ENCODE measurements around the gene PANK1.

PANK1 gene

DNA sequence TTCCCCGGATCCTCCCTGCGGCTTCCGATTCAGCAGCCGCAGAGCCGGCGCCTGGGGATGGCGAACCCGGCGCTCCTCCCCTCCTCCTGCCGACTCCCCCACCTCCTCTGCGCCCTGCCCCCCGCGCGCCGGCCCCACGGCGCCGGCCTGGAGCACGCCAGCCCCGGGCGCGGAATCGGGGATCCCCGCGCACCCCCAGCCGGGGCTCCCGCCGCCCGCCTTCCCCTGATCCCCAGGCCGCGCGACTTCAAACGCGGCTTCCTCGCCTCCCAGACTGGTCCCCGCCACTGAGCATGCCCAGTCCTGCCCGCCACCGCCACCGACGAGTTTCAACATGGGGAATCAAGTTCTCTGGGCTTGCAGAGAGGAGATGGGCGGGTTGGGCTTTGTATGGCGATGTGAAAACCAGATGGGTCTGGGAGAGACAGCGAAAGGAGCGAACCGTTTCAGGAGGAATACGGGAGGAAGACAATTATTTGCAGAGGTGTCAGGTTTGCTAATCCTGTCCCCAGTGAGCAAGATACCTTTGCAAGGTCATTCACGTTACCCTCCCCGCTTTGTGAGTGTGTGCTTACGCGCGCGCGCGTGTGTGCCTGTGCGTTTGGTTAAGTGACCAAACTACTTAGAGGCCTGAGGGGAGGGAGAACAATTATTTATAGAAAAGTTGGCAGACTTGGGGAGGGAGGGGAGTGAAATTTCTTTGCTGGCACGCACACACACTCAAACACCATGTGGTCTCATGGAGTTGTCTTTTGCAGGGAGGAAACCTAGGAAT, at the start of gene PANK1:
TSS of gene PANK1 (minus strand) at position 276 of the 775 bp plus-strand sequence. CDS start 351 bp downstream, outside the sequence.
- Histone ChIP-seq H3K27me3 (ENCODE audit: control insufficient read depth, insufficient read depth, low read length) (no peaks in the 10 kb centered on the region), H3K9me3 (ENCODE audit: control insufficient read depth, insufficient read depth, low read length) (no peaks in the 10 kb centered on the region), H3K9ac (ENCODE audit: low read depth, low read length) (peak within 1 kb of the TSS; percentile 84), H3K4me1 (ENCODE audit: control insufficient read depth, insufficient read depth, low read length) (peaks cover 10% of the 10 kb centered on the region), H3K36me3 (ENCODE audit: control insufficient read depth, insufficient read depth, low read length) (no peaks in the 10 kb centered on the region), H3K4me3 (ENCODE audit: low read depth, low read length) (peak within 1 kb of the TSS; percentile 83)

DNA sequence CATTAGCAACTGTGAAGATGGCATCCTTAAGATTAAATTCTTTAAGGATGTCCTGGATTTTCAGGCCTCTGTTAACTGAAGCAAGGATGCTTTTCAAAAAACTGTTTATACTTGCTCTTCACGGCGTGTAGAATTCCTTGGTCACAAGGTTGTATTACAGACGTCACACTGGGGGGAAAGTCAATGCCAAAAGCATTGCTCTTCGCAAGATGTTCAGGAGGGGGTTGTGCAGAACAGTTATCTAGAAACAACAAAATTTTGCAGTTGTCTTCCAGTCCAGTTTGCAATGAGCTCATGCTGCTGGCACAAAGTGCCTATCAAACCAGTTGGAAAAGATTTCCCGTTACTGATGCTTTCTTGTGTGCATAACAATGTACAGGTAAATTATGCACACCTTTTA, 48.1 kb upstream of the PANK1 start:
- Histone ChIP-seq H3K36me3 (ENCODE audit: control insufficient read depth, insufficient read depth, low read length) (no peaks in the 10 kb centered on the region), H3K9ac (ENCODE audit: low read depth, low read length) (no peak overlapping the region), H3K9me3 (ENCODE audit: control insufficient read depth, insufficient read depth, low read length) (no peaks in the 10 kb centered on the region), H3K4me3 (ENCODE audit: low read depth, low read length) (no peak overlapping the region), H3K27me3 (ENCODE audit: control insufficient read depth, insufficient read depth, low read length) (no peaks in the 10 kb centered on the region), H3K4me1 (ENCODE audit: control insufficient read depth, insufficient read depth, low read length) (peaks cover 8% of the 10 kb centered on the region)

DNA sequence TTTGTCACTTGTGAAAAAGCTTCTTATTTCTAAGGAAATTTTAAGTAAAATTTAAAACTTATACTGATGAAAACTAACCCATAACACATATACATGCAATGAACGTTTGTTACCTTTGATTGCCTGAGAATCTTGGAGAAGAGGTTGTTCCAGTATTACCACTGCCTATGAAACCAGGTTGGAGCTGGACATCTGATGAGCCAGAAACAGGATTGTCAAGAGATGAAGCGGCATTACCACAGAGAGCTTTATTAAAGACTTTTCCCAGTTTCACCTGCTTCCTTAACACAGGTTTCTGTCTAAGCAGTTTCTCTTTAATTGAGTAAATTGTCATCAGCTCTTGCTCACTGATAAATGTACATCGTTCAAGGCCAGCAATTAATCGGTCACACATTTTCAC, 47.4 kb upstream of the PANK1 start:
- H3K36me3 ChIP-seq (ENCODE audit: control insufficient read depth, insufficient read depth, low read length), result no peaks in the 10 kb centered on the region
- no peak overlapping the region for H3K9ac ChIP-seq (ENCODE audit: low read depth, low read length)
- no peaks in the 10 kb centered on the region for H3K27me3 ChIP-seq (ENCODE audit: control insufficient read depth, insufficient read depth, low read length)
- H3K4me3 ChIP-seq (ENCODE audit: low read depth, low read length), result no peak overlapping the region
- H3K9me3 ChIP-seq (ENCODE audit: control insufficient read depth, insufficient read depth, low read length), result no peaks in the 10 kb centered on the region
- peaks cover 8% of the 10 kb centered on the region for H3K4me1 ChIP-seq (ENCODE audit: control insufficient read depth, insufficient read depth, low read length)

DNA sequence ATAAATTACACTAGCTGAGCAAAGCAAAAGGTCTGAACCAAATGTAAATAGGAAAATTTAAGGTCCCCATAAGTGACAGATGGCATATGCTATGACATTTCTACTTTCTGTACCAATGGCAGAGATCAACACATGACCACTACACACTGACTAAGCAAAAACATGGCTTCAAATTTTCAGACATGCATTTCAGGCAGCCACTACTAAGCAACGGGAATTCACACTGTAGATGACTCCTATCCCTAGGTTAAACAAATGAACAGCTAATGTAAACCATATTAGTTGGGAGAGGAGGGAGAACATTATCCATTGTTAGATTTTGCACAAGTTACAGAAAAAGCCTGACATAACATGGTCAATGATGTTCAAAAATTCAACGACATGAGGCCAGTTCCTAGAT, 45.0 kb upstream of the PANK1 start:
- Histone ChIP-seq H3K4me1 (ENCODE audit: control insufficient read depth, insufficient read depth, low read length) (no peaks in the 10 kb centered on the region), H3K36me3 (ENCODE audit: control insufficient read depth, insufficient read depth, low read length) (no peaks in the 10 kb centered on the region), H3K9ac (ENCODE audit: low read depth, low read length) (no peak overlapping the region), H3K4me3 (ENCODE audit: low read depth, low read length) (no peak overlapping the region), H3K9me3 (ENCODE audit: control insufficient read depth, insufficient read depth, low read length) (no peaks in the 10 kb centered on the region), H3K27me3 (ENCODE audit: control insufficient read depth, insufficient read depth, low read length) (no peaks in the 10 kb centered on the region)

DNA sequence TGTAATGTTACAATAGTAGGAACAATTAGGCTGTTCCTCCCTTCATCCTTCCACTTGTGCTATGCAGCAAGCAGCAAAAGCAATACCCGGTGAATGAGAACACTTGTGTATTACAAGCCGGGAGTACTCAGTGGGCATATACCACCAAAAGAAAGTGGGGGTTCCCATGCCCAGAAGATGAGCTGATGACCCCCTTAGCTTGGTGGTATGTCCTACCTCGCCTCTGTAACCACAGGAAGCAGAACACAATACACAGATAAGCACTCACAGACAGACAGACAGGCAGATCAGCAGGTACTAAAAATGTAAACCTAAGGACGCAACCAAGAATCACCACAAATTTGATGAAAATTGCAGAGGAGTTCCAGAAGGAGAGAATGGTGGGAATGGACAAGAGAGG, 40.9 kb upstream of the PANK1 start:
- no peaks in the 10 kb centered on the region for H3K36me3 ChIP-seq (ENCODE audit: control insufficient read depth, insufficient read depth, low read length)
- H3K4me3 ChIP-seq (ENCODE audit: low read depth, low read length), result no peak overlapping the region
- H3K9ac ChIP-seq (ENCODE audit: low read depth, low read length), result no peak overlapping the region

DNA sequence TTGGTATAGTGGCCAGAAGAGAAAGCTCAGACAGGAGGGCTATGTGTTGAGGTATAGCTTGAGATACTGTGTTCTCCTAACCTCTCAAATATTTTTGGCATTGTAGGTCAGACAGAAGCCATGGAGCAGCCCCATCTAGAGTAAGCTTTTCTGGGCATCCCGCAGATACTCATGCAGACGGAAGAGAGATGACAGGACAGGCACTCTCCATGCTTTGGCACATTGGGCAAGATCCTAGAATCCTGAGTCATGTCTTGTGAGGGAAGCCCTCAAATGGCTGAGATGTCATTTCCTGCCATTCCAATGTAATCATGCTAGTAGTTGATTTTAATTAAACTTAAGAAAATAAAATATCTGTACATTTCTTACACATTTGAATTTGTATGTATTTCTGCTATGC, 39.6 kb upstream of the PANK1 start:
- Histone ChIP-seq H3K4me1 (ENCODE audit: control insufficient read depth, insufficient read depth, low read length) (no peaks in the 10 kb centered on the region), H3K36me3 (ENCODE audit: control insufficient read depth, insufficient read depth, low read length) (no peaks in the 10 kb centered on the region), H3K9ac (ENCODE audit: low read depth, low read length) (no peak overlapping the region), H3K9me3 (ENCODE audit: control insufficient read depth, insufficient read depth, low read length) (no peaks in the 10 kb centered on the region), H3K4me3 (ENCODE audit: low read depth, low read length) (no peak overlapping the region), H3K27me3 (ENCODE audit: control insufficient read depth, insufficient read depth, low read length) (no peaks in the 10 kb centered on the region)

More for the DNA sequence above, 40.9 kb upstream of the PANK1 start:
- H3K27me3 ChIP-seq (ENCODE audit: control insufficient read depth, insufficient read depth, low read length), result no peaks in the 10 kb centered on the region
- H3K4me1 ChIP-seq (ENCODE audit: control insufficient read depth, insufficient read depth, low read length), result no peaks in the 10 kb centered on the region
- H3K9me3 ChIP-seq (ENCODE audit: control insufficient read depth, insufficient read depth, low read length), result no peaks in the 10 kb centered on the region

DNA sequence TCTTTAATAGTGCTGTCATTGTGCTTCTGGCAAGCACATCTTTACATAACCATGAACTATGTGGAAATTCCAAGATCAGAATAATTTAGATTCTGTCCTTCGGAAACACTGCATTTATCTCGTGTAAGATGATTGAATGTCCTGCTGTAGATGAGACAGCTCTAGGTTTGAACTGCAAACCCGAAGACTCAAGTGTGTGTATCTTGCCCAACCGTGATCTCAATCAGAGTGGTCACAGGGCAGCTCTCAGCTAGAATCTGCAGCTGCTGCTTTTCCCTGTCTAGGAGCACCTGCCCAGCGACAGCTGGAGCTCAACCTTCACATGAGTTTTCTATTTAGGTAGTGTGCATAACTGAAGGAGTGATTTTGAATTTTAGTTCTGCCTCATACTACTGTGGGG, 38.8 kb upstream of the PANK1 start:
- no peak overlapping the region for H3K9ac ChIP-seq (ENCODE audit: low read depth, low read length)
- no peaks in the 10 kb centered on the region for H3K27me3 ChIP-seq (ENCODE audit: control insufficient read depth, insufficient read depth, low read length)
- no peak overlapping the region for H3K4me3 ChIP-seq (ENCODE audit: low read depth, low read length)
- no peaks in the 10 kb centered on the region for H3K9me3 ChIP-seq (ENCODE audit: control insufficient read depth, insufficient read depth, low read length)
- H3K4me1 ChIP-seq (ENCODE audit: control insufficient read depth, insufficient read depth, low read length), result no peaks in the 10 kb centered on the region
- H3K36me3 ChIP-seq (ENCODE audit: control insufficient read depth, insufficient read depth, low read length), result no peaks in the 10 kb centered on the region

DNA sequence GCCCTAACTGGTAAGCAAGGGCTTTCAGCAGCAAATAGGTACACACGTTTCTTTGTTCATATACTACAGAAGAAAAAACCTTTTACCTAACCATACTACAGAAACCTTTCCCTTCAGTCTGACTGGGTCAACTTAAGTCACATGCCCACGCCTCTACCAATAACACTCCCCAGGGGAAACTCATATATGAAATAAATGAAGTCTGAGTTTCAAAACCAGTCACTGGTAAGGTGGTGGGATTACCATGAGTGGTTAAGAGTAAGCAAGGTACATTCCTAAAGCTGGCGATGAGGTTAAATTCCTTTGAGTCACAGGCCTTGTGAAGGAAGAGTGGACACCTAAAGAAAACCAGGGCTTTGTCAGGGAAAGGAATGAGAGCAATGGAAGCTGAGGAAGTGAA, 34.9 kb upstream of the PANK1 start:
- Histone ChIP-seq H3K9ac (ENCODE audit: low read depth, low read length) (no peak overlapping the region), H3K27me3 (ENCODE audit: control insufficient read depth, insufficient read depth, low read length) (peaks cover 19% of the 10 kb centered on the region), H3K4me1 (ENCODE audit: control insufficient read depth, insufficient read depth, low read length) (peaks cover 4% of the 10 kb centered on the region), H3K36me3 (ENCODE audit: control insufficient read depth, insufficient read depth, low read length) (no peaks in the 10 kb centered on the region), H3K4me3 (ENCODE audit: low read depth, low read length) (no peak overlapping the region), H3K9me3 (ENCODE audit: control insufficient read depth, insufficient read depth, low read length) (no peaks in the 10 kb centered on the region)

DNA sequence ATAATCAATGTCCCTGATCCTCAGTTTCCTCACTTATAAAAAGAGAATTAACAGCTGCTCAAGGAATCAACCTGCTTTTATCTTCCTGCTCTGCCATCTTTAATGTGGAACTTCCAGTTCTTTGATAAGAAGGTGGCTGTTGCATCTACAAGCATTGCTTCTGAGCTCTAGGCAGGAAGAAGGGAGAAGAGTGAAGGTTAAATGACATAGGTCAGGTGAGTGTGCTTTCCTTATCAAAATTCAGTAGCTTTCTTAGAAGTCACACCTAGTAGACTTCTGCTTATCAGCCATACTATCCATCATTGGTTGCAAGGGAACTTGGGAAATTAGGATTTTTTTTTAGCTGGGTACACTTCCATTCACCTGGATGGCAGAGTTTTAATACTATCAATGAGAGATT, 32.3 kb upstream of the PANK1 start:
- Histone ChIP-seq H3K36me3 (ENCODE audit: control insufficient read depth, insufficient read depth, low read length) (no peaks in the 10 kb centered on the region), H3K4me3 (ENCODE audit: low read depth, low read length) (no peak overlapping the region), H3K27me3 (ENCODE audit: control insufficient read depth, insufficient read depth, low read length) (peaks cover 19% of the 10 kb centered on the region), H3K9me3 (ENCODE audit: control insufficient read depth, insufficient read depth, low read length) (no peaks in the 10 kb centered on the region), H3K9ac (ENCODE audit: low read depth, low read length) (no peak overlapping the region), H3K4me1 (ENCODE audit: control insufficient read depth, insufficient read depth, low read length) (peaks cover 9% of the 10 kb centered on the region)

DNA sequence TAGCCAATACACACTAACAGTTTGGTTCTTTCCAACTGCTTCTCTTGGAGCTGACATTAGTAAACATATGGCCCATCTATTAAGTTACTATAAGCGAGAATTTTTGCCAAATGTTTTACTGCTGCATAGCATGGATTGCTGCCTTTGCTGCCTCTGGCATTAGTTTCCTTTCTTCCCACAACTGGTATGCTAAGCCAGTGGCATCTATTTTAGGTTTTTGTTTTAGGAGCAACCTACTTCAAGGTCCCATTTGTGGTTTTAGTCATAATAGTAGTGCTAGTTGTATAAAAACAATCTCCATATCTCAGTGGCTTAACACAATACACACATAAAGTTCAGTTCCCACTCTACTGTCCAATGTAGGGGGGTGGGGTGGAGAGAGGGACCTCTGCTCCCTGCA, 25.9 kb upstream of the PANK1 start:
- Histone ChIP-seq H3K27me3 (ENCODE audit: control insufficient read depth, insufficient read depth, low read length) (peaks cover 3% of the 10 kb centered on the region), H3K9me3 (ENCODE audit: control insufficient read depth, insufficient read depth, low read length) (no peaks in the 10 kb centered on the region), H3K4me3 (ENCODE audit: low read depth, low read length) (no peak overlapping the region), H3K9ac (ENCODE audit: low read depth, low read length) (no peak overlapping the region), H3K4me1 (ENCODE audit: control insufficient read depth, insufficient read depth, low read length) (peaks cover 9% of the 10 kb centered on the region), H3K36me3 (ENCODE audit: control insufficient read depth, insufficient read depth, low read length) (no peaks in the 10 kb centered on the region)

DNA sequence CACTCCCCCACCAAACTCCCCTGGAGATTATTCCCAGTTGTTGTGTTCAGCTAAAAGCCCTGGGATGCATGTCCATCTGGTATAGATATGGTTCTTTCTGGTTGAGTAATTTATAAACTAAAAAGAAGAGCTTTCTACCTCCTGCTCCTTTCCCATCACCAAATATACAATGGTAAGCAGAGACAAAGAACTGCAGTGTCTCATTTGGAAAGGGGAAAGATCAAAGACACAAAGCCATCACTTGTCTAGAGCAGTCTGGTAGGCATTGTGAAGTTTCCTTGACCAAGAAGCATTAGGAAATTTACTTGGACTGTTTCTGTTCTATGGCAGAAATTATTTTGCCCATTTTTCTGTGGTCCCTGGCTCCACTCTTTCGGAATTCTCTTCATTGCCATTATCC, 24.9 kb upstream of the PANK1 start:
- H3K9ac ChIP-seq (ENCODE audit: low read depth, low read length), result no peak overlapping the region
- no peaks in the 10 kb centered on the region for H3K9me3 ChIP-seq (ENCODE audit: control insufficient read depth, insufficient read depth, low read length)
- peaks cover 5% of the 10 kb centered on the region for H3K4me1 ChIP-seq (ENCODE audit: control insufficient read depth, insufficient read depth, low read length)
- H3K27me3 ChIP-seq (ENCODE audit: control insufficient read depth, insufficient read depth, low read length), result no peaks in the 10 kb centered on the region
- H3K36me3 ChIP-seq (ENCODE audit: control insufficient read depth, insufficient read depth, low read length), result no peaks in the 10 kb centered on the region
- H3K4me3 ChIP-seq (ENCODE audit: low read depth, low read length), result no peak overlapping the region

DNA sequence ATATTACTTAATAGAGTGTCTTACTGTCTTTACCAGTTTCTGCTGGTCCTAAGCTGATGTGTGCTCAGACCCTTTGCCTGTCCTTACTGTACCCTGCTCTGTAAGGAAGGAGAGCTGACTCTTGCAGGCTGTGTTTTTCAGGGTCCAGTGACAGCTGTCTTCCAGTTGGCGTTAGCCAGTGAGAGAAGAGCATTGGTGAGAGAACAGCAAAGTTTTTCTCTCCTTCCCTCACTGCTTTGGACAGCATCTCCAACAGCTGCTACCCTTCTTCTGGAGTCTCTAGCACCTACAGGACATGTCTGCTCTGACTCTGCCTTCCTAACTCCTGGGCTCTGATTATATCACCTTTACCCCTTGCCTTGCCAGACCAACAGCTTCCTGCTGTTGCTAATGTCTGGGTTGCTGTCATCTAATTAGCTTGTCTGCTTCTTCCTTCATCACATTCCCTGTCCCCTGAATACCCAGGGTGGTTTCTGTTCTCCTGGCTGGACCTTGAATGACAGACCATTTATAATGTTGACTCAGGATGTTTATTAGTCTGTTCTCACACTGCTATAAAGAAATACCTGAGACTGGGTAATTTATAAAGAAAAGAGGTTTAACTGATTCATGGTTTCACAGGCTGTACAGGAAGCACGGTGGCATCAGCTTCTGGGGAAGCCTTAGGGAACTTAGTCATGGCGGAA, 23.5 kb upstream of the PANK1 start:
- Histone ChIP-seq H3K4me3 (ENCODE audit: low read depth, low read length) (no peak overlapping the region), H3K9ac (ENCODE audit: low read depth, low read length) (no peak overlapping the region), H3K4me1 (ENCODE audit: control insufficient read depth, insufficient read depth, low read length) (no peaks in the 10 kb centered on the region), H3K36me3 (ENCODE audit: control insufficient read depth, insufficient read depth, low read length) (no peaks in the 10 kb centered on the region), H3K9me3 (ENCODE audit: control insufficient read depth, insufficient read depth, low read length) (no peaks in the 10 kb centered on the region), H3K27me3 (ENCODE audit: control insufficient read depth, insufficient read depth, low read length) (no peaks in the 10 kb centered on the region)
